ENCODE measurements around the gene ABLIM1. TPM values are rescaled to one million over a fixed set of nuclear protein-coding genes. Genes with fewer than 3 reads are reported as not detected.

ABLIM1 gene
- total RNA-seq, 1 experiment from 2014 or later, result 79.3 TPM

DNA sequence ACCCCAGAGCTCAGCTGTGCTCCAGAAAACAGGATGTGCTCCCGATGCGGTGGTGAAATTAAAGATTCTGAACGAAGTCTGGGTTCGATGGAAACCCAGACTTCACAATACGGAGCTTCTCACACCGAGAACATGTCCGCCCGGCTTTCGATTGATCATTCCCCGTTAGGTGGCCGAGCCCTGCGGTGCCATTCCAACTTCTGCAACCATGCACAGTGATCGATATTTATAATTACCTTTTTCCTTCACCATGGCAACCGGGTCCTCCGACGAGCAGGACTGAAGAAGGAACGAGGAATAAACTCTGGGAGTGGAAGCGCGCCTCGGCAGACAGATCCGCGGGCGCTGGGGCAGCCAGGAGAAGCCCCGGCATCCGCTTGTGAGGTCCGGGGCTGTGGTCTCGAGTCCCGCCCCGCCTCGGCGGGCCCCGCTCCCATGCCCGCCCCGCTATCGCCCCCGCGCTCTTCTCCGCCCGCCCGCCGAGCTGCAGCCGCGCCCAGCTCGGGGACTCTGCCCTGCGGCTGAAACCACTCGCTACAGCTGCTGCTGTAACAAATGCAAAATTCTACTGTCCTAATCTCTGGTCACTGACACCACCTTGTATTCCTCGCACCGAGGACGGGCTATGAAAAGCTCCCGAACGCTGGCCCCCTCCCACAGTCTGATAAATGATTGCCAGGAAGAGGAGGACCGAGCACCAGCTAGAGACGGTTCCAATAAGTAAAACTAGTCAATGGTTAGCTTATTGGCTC is 26.2 kb downstream of the ABLIM1 start:
- Mint-ChIP-seq H3K27me3 (ENCODE audit: insufficient read depth, unreplicated experiment) (no peaks in the 10 kb centered on the region), H3K4me1 (ENCODE audit: low read depth, unreplicated experiment) (peaks cover 52% of the 10 kb centered on the region), H3K9me3 (ENCODE audit: unreplicated experiment) (no peaks in the 10 kb centered on the region), H3K4me3 (ENCODE audit: unreplicated experiment) (peak overlapping the region; percentile 87), H3K36me3 (ENCODE audit: insufficient read depth, unreplicated experiment) (peaks cover 7% of the 10 kb centered on the region), H3K27ac (ENCODE audit: unreplicated experiment) (peak overlapping the region; percentile 85)
- ChIA-PET CTCF (interaction anchor here (0.6 to 1.4 kb wide), 4 partner anchors 8 to 741 kb away, joined by 3 to 5 read pairs (median 3); no protein-coding TSS in a partner anchor), POLR2A (interaction anchor here (0.6 to 1.4 kb wide), 4 partner anchors 11 to 72 kb away, joined by 3 to 4 read pairs (median 3); no protein-coding TSS in a partner anchor)
- intact Hi-C loops (cut with micrococcal nuclease; ENCODE audit: unreplicated experiment), result loop anchor here (2.0 kb wide), 2 partner anchors 63 to 81 kb away; no protein-coding TSS in a partner anchor
- Histone ChIP-seq H3K36me3 (ENCODE audit: control insufficient read depth, insufficient read depth, low read length) (no peaks in the 10 kb centered on the region), H3K4me3 (ENCODE audit: low read depth, low read length) (peak overlapping the region; percentile 54), H3K4me1 (peaks cover 52% of the 10 kb centered on the region), H3K27me3 (replicated peaks; ENCODE audit: control insufficient read depth, insufficient read depth, low read length) (no peaks in the 10 kb centered on the region), H3K9me3 (no peaks in the 10 kb centered on the region)
- TF ChIP-seq, protein P1, sequence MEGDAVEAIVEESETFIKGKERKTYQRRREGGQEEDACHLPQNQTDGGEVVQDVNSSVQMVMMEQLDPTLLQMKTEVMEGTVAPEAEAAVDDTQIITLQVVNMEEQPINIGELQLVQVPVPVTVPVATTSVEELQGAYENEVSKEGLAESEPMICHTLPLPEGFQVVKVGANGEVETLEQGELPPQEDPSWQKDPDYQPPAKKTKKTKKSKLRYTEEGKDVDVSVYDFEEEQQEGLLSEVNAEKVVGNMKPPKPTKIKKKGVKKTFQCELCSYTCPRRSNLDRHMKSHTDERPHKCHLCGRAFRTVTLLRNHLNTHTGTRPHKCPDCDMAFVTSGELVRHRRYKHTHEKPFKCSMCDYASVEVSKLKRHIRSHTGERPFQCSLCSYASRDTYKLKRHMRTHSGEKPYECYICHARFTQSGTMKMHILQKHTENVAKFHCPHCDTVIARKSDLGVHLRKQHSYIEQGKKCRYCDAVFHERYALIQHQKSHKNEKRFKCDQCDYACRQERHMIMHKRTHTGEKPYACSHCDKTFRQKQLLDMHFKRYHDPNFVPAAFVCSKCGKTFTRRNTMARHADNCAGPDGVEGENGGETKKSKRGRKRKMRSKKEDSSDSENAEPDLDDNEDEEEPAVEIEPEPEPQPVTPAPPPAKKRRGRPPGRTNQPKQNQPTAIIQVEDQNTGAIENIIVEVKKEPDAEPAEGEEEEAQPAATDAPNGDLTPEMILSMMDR (IDR thresholded peaks at IDR 0.05; ENCODE audit: insufficient read depth in 1 of 2, low read depth in 1 of 2, low read length in 1 of 2, severe bottlenecking in 1 of 2, unreplicated experiment in 1 of 2), result no peak
- peak; percentile 84 to 85 for DNase-seq
- BruUV-seq (replicated peaks), result no TSS peak

DNA sequence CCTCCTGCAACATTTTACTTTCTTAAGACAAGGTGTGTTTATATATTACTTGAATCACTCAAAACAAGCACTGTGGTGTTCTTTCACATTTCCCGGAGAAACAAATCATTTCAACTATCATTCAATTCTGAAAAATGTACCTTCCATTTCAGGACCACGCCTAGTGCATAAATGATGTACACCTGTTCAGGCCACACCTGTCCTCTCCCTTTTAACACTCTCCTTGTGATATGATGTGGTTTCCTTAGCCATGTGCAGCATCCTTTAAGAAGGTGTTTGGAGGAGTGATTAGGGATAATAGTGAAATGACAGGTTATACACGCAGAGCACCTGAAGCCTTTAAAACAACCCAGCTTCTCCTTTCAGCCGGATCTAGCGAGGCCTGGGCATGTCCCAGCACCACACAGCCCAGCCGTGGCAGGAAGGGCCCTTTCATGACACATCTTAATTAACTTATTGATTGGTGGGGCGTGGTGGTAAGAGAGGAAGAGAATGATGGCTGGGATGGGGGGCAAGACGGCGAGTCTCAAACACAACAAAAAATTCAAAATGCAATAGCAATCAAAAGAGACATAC is 26.9 kb downstream of the ABLIM1 start:
- TSS peak; percentile 45 for BruUV-seq (replicated peaks)
- H3K27ac Mint-ChIP-seq (ENCODE audit: unreplicated experiment), result peak overlapping the region; percentile 85
- no peaks in the 10 kb centered on the region for H3K9me3 ChIP-seq
- H3K4me3 Mint-ChIP-seq (ENCODE audit: unreplicated experiment), result peak overlapping the region; percentile 87
- peaks cover 7% of the 10 kb centered on the region for H3K36me3 Mint-ChIP-seq (ENCODE audit: insufficient read depth, unreplicated experiment)
- H3K27me3 ChIP-seq (replicated peaks; ENCODE audit: control insufficient read depth, insufficient read depth, low read length), result no peaks in the 10 kb centered on the region
- TF ChIP-seq, protein P1 (IDR thresholded peaks at IDR 0.05; ENCODE audit: insufficient read depth in 1 of 2, low read depth in 1 of 2, low read length in 1 of 2, severe bottlenecking in 1 of 2, unreplicated experiment in 1 of 2), result no peak
- no peaks in the 10 kb centered on the region for H3K27me3 Mint-ChIP-seq (ENCODE audit: insufficient read depth, unreplicated experiment)
- H3K4me1 Mint-ChIP-seq (ENCODE audit: low read depth, unreplicated experiment), result peaks cover 57% of the 10 kb centered on the region
- H3K9me3 Mint-ChIP-seq (ENCODE audit: unreplicated experiment), result no peaks in the 10 kb centered on the region
- no peaks in the 10 kb centered on the region for H3K36me3 ChIP-seq (ENCODE audit: control insufficient read depth, insufficient read depth, low read length)
- intact Hi-C loops (cut with micrococcal nuclease; ENCODE audit: unreplicated experiment), result no loop called here
- H3K4me1 ChIP-seq, result peaks cover 55% of the 10 kb centered on the region
- ChIA-PET POLR2A (interaction anchor here (0.6 kb wide), 1 partner anchor 10 kb away, joined by 3 read pairs; no protein-coding TSS in a partner anchor), CTCF (interaction anchor here (1.4 kb wide), 1 partner anchor 63 kb away, joined by 3 read pairs; no protein-coding TSS in a partner anchor)
- peak overlapping the region; percentile 54 for H3K4me3 ChIP-seq (ENCODE audit: low read depth, low read length)
- no peak for DNase-seq

DNA sequence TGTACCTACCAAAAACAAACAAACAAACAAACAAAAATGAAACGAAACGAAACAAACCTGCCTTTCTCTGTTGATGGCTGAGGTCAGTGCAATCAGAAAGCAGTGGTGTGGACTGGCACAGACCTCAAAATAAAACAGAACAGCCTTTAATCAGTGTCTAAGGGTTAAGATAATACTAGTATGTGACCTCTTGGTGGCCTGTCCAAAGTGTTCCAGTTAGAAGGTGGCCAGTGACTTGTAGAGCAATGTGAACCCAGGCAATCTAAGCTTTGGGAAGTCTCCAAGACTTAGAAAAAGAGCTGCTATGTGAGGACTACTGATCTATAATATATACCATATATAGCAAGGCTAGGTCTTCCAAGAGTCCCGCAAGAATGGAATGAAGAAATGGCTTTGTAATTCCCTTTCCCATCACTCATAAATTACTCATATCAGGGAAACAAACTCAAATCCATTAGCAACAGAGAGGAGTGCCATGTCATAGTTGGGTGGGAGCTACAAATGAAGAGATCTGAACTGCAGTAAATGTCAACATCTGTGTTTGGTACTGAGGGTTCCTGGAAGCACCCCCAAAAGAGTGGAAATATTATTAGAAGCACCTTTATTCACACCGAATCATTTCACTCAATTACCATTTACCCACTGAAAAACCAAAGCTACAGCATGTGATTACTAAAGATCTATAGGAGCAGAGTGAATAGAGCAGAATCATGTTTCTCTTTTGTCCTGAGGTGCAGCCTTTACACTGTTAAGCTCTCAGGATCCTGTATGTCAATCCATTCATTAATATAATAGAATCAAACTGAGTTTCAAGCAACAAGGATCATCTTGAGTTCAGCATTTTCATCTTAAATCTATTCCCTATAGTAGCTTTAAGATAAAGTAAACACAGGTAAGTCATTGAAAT is 28.0 kb downstream of the ABLIM1 start:
- ChIA-PET POLR2A (no interaction called here), CTCF (no interaction called here)
- H3K9me3 Mint-ChIP-seq (ENCODE audit: unreplicated experiment), result no peaks in the 10 kb centered on the region
- peaks cover 50% of the 10 kb centered on the region for H3K4me1 Mint-ChIP-seq (ENCODE audit: low read depth, unreplicated experiment)
- intact Hi-C loops (cut with micrococcal nuclease; ENCODE audit: unreplicated experiment), result no loop called here
- TF ChIP-seq, protein P1 (IDR thresholded peaks at IDR 0.05; ENCODE audit: insufficient read depth in 1 of 2, low read depth in 1 of 2, low read length in 1 of 2, severe bottlenecking in 1 of 2, unreplicated experiment in 1 of 2), result no peak
- H3K36me3 ChIP-seq (ENCODE audit: control insufficient read depth, insufficient read depth, low read length), result no peaks in the 10 kb centered on the region
- no peaks in the 10 kb centered on the region for H3K9me3 ChIP-seq
- no peaks in the 10 kb centered on the region for H3K27me3 ChIP-seq (replicated peaks; ENCODE audit: control insufficient read depth, insufficient read depth, low read length)
- no peaks in the 10 kb centered on the region for H3K27me3 Mint-ChIP-seq (ENCODE audit: insufficient read depth, unreplicated experiment)
- no peak overlapping the region for H3K4me3 ChIP-seq (ENCODE audit: low read depth, low read length)
- DNase-seq, result no peak
- peaks cover 7% of the 10 kb centered on the region for H3K36me3 Mint-ChIP-seq (ENCODE audit: insufficient read depth, unreplicated experiment)
- H3K4me1 ChIP-seq, result peaks cover 55% of the 10 kb centered on the region
- no peak overlapping the region for H3K27ac Mint-ChIP-seq (ENCODE audit: unreplicated experiment)
- peak overlapping the region; percentile 87 for H3K4me3 Mint-ChIP-seq (ENCODE audit: unreplicated experiment)
- no TSS peak for BruUV-seq (replicated peaks)
